PFSK-1 (cell line): Measurements from ENCODE around the gene ADAMTS16.

ENCODE experiments used
- FOXP2 ChIP-seq: optimal IDR thresholded peaks from 2 replicates; pipeline ENCODE3; 2011; ENCODE audit warnings: borderline replicate concordance, control low read depth, inconsistent platforms; ENCODE audit not compliant: insufficient read depth; ENCODE audit errors: extremely low read length, extremely low read depth
- POLR2AphosphoS5 ChIP-seq: IDR thresholded peaks from 2 replicates; pipeline ENCODE4 v1.6.1; 2012; ENCODE audit warnings: low read depth, mild to moderate bottlenecking, control low read depth, low read length, moderate library complexity
- SIN3A ChIP-seq: IDR thresholded peaks from 2 replicates; pipeline ENCODE4 v1.6.1; 2012; ENCODE audit warnings: mild to moderate bottlenecking, low read length, moderate library complexity, borderline replicate concordance; ENCODE audit not compliant: insufficient read depth
- TAF1 ChIP-seq: IDR thresholded peaks from 2 replicates; pipeline ENCODE4 v1.6.1; 2012; ENCODE audit warnings: low read length, control low read depth, borderline replicate concordance; ENCODE audit not compliant: insufficient read depth
- TF ChIP-seq, protein P1 (sequence below), 2 experiments: IDR thresholded peaks; 2 replicates each; pipeline versions ENCODE4 v1.6.1 to v1.8.0; 2011 to 2012; ENCODE audit warnings: low read depth in 2 of 2, low read length in 2 of 2, control low read depth in 1 of 2, inconsistent platforms in 1 of 2, mild to moderate bottlenecking in 1 of 2, moderate library complexity in 1 of 2; ENCODE audit not compliant: insufficient read depth in 1 of 2

DNA sequence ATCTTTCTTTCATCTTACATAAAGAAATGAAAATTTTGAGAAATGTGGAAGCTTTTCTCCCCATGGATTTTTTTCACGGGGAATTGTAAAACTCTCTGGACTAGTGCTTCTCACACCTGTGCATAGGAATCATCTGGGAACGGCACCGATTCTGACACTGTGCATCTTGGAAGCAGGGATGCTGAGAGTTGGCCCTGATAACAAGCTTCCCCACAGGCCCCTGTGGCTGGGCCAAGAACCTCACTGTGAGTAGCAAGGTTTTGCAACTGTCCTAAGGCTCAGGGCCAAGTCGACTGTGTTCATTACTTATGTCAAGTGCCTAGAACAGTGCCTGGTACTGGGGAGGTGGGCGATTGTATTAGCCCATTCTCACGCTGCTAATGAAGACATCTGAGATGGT lies 174.5 kb downstream of the ADAMTS16 start:
- TF ChIP-seq, protein P1, sequence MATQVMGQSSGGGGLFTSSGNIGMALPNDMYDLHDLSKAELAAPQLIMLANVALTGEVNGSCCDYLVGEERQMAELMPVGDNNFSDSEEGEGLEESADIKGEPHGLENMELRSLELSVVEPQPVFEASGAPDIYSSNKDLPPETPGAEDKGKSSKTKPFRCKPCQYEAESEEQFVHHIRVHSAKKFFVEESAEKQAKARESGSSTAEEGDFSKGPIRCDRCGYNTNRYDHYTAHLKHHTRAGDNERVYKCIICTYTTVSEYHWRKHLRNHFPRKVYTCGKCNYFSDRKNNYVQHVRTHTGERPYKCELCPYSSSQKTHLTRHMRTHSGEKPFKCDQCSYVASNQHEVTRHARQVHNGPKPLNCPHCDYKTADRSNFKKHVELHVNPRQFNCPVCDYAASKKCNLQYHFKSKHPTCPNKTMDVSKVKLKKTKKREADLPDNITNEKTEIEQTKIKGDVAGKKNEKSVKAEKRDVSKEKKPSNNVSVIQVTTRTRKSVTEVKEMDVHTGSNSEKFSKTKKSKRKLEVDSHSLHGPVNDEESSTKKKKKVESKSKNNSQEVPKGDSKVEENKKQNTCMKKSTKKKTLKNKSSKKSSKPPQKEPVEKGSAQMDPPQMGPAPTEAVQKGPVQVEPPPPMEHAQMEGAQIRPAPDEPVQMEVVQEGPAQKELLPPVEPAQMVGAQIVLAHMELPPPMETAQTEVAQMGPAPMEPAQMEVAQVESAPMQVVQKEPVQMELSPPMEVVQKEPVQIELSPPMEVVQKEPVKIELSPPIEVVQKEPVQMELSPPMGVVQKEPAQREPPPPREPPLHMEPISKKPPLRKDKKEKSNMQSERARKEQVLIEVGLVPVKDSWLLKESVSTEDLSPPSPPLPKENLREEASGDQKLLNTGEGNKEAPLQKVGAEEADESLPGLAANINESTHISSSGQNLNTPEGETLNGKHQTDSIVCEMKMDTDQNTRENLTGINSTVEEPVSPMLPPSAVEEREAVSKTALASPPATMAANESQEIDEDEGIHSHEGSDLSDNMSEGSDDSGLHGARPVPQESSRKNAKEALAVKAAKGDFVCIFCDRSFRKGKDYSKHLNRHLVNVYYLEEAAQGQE (IDR thresholded peaks at IDR 0.05; ENCODE audit: insufficient read depth in 1 of 2, low read depth in 2 of 2, low read length in 2 of 2) = no peak
- TF ChIP-seq TAF1 = no peak
- TF ChIP-seq POLR2AphosphoS5 = no peak
- TF ChIP-seq SIN3A = no peak
- no peak for TF ChIP-seq FOXP2
